ENCODE results near the gene HNF1A. TPM values are rescaled to one million over a fixed set of nuclear protein-coding genes. Genes with fewer than 3 reads are reported as not detected.

Gene HNF1A
- total RNA-seq, 6 experiments from 2014 or later: 9.8 to 20.5 (median 19.0) TPM

DNA sequence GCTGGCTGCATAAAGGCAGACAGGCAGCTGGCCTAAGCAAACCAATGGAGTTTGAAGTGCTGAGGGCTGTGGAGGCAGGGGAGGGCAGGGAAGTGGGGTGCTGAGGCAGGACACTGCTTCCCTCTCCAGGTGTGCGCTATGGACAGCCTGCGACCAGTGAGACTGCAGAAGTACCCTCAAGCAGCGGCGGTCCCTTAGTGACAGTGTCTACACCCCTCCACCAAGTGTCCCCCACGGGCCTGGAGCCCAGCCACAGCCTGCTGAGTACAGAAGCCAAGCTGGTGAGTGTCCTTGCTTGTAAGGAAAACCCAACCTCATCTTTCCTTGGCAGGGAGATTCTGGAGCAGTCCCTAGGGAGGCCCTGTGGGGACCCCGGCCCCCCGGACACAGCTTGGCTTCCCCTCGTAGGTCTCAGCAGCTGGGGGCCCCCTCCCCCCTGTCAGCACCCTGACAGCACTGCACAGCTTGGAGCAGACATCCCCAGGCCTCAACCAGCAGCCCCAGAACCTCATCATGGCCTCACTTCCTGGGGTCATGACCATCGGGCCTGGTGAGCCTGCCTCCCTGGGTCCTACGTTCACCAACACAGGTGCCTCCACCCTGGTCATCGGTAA is 17.9 kb downstream of the HNF1A start:
- WGBS (ENCODE audit: insufficient coverage, low coverage, low lambda C conversion rate, missing lambda C conversion rate): no CpG with 5 or more reads among the region's 11 CpGs
- H3K27ac ChIP-seq: no peak overlapping the region
- ATAC-seq (no peak), DNase-seq (no peak)
- peaks cover 0 to 14% (median 6%) of the 10 kb centered on the region in 4 donors for H3K4me1 ChIP-seq
- H3K4me3 ChIP-seq: no peak overlapping the region
- no peaks in the 10 kb centered on the region for H3K9me3 ChIP-seq
- peaks cover 0 to 72% (median 25%) of the 10 kb centered on the region in 4 donors for H3K36me3 ChIP-seq
- no peaks in the 10 kb centered on the region for H3K27me3 ChIP-seq
- TF ChIP-seq POLR2A (IDR thresholded peaks at IDR 0.05): no peak
- TF ChIP-seq, protein P1, sequence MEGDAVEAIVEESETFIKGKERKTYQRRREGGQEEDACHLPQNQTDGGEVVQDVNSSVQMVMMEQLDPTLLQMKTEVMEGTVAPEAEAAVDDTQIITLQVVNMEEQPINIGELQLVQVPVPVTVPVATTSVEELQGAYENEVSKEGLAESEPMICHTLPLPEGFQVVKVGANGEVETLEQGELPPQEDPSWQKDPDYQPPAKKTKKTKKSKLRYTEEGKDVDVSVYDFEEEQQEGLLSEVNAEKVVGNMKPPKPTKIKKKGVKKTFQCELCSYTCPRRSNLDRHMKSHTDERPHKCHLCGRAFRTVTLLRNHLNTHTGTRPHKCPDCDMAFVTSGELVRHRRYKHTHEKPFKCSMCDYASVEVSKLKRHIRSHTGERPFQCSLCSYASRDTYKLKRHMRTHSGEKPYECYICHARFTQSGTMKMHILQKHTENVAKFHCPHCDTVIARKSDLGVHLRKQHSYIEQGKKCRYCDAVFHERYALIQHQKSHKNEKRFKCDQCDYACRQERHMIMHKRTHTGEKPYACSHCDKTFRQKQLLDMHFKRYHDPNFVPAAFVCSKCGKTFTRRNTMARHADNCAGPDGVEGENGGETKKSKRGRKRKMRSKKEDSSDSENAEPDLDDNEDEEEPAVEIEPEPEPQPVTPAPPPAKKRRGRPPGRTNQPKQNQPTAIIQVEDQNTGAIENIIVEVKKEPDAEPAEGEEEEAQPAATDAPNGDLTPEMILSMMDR (IDR thresholded peaks at IDR 0.05): no peak
- intact Hi-C loops (cut with DNase I): loop anchor here in 1 of 2 donors (10.0 kb wide), 1 partner anchor 351 kb away; the partner anchor contains the start of gene CABP1

DNA sequence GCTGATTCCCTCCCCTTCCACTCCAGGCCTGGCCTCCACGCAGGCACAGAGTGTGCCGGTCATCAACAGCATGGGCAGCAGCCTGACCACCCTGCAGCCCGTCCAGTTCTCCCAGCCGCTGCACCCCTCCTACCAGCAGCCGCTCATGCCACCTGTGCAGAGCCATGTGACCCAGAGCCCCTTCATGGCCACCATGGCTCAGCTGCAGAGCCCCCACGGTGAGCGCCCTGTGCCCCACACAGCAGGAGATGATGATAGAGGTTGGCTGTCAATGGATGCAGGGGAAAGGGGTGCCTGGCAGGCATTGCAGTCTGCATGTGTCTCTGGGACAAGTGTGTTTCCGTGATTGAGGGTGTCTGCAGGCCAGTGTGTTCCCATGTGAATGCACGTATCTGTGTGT is 19.1 kb downstream of the HNF1A start:
- no peak overlapping the region for H3K27ac ChIP-seq
- DNase-seq (no peak), ATAC-seq (no peak)
- no peaks in the 10 kb centered on the region for H3K9me3 ChIP-seq
- H3K27me3 ChIP-seq: no peaks in the 10 kb centered on the region
- WGBS (ENCODE audit: insufficient coverage, low coverage, low lambda C conversion rate, missing lambda C conversion rate): 69% methylated on average over 4 of the region's 9 CpGs
- intact Hi-C loops (cut with DNase I): loop anchor here in 1 of 2 donors (10.0 kb wide), 1 partner anchor 353 kb away; the partner anchor contains the start of gene CABP1
- H3K4me1 ChIP-seq: peaks cover 0 to 14% (median 6%) of the 10 kb centered on the region in 4 donors
- no peak for TF ChIP-seq POLR2A (IDR thresholded peaks at IDR 0.05)
- TF ChIP-seq, protein P1 (IDR thresholded peaks at IDR 0.05): no peak
- H3K4me3 ChIP-seq: no peak overlapping the region
- peaks cover 0 to 79% (median 31%) of the 10 kb centered on the region in 4 donors for H3K36me3 ChIP-seq

DNA sequence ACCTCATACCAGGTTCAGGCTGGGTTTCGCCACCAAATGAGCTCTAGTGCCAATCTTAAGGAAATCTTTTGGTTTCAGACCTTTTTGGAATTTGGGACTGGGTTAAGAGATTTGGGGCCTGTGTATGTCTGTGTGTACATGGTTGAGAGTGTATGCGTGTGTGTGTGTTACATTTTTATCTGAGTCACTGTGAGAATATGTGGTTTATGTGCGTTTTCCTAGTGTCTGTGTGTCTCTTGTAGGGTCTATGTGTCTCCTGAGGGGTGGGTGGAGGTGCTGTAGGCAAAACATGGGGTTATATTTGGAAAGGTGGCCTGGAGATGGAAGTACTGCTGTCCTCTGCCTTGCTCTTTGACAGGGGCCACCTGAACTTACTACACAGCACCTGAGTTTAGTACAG is 20.1 kb downstream of the HNF1A start:
- H3K36me3 ChIP-seq: peaks cover 0 to 73% (median 31%) of the 10 kb centered on the region in 4 donors
- H3K9me3 ChIP-seq: no peaks in the 10 kb centered on the region
- peaks cover 0 to 14% (median 6%) of the 10 kb centered on the region in 4 donors for H3K4me1 ChIP-seq
- no peak overlapping the region for H3K4me3 ChIP-seq
- no peaks in the 10 kb centered on the region for H3K27me3 ChIP-seq
- ATAC-seq (no peak), DNase-seq (no peak)
- WGBS (ENCODE audit: insufficient coverage, low coverage, low lambda C conversion rate, missing lambda C conversion rate): 68% methylated on average over 2 of the region's 3 CpGs
- intact Hi-C loops (cut with DNase I): loop anchor here in 1 of 2 donors (10.0 kb wide), 1 partner anchor 354 kb away; the partner anchor contains the start of gene CABP1
- no peak overlapping the region for H3K27ac ChIP-seq
- no peak for TF ChIP-seq POLR2A (IDR thresholded peaks at IDR 0.05)

DNA sequence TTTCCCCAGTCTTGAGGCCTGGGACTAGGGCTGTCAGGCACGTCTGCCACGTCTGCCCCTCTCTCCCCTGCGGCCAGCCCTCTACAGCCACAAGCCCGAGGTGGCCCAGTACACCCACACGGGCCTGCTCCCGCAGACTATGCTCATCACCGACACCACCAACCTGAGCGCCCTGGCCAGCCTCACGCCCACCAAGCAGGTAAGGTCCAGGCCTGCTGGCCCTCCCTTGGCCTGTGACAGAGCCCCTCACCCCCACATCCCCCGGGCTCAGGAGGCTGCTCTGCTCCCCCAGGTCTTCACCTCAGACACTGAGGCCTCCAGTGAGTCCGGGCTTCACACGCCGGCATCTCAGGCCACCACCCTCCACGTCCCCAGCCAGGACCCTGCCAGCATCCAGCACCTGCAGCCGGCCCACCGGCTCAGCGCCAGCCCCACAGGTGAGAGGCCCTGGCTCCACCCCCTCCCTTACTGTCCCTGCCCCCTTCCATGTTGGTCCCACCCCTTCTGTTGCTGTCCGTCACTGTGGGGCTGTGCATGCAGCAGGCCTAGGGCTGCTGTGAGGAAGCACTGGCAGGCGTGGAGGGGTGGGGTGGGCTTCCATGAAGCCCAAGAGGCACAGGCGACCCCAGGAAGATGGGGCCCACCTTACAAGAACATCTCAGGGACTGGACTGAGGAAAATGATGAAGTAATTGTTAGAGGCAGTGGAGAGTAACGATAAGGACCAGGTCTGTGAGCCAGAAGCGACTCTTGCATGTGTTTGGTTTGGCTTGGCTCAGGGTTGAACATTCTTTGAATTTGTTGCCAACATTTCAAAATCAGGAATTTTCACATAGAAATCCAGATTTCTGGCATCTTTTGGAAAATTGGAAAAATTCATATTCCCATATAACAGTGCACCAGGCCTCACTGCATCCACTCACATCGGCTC is 21.1 kb downstream of the HNF1A start:
- Histone ChIP-seq H3K4me3 (no peak overlapping the region), H3K36me3 (peaks cover 0 to 72% (median 26%) of the 10 kb centered on the region in 4 donors), H3K27me3 (no peaks in the 10 kb centered on the region), H3K27ac (no peak overlapping the region), H3K4me1 (peaks cover 0 to 14% (median 7%) of the 10 kb centered on the region in 4 donors), H3K9me3 (no peaks in the 10 kb centered on the region)
- TF ChIP-seq, protein P1 (IDR thresholded peaks at IDR 0.05): no peak
- TF ChIP-seq POLR2A (IDR thresholded peaks at IDR 0.05): no peak
- intact Hi-C loops (cut with DNase I): loop anchor here in 1 of 2 donors (10.0 kb wide), 1 partner anchor 355 kb away; the partner anchor contains the start of gene CABP1
- DNase-seq (no peak), ATAC-seq (peak; percentile 47 to 65 (median 54))
- 33% methylated on average over 7 of the region's 23 CpGs for WGBS (ENCODE audit: insufficient coverage, low coverage, low lambda C conversion rate, missing lambda C conversion rate)

Measured in right lobe of liver (tissue), 6 donors.